HFF-Myc (cell line): ENCODE data around the gene TNIK.

ENCODE experiments used
- DNase-seq: peaks from one replicate; pipeline ENCODE4 v3.0.0-alpha.2; 2011; ENCODE audit warnings: low read depth; ENCODE audit errors: extremely low read depth
- H3K4me3 ChIP-seq: replicated peaks from 2 replicates; pipeline ENCODE4 v1.5.1; 2011; ENCODE audit warnings: low read depth, mild to moderate bottlenecking, control low read depth, low read length
- TF ChIP-seq, protein P1 (sequence below): IDR thresholded peaks from 2 replicates; pipeline ENCODE4 v1.5.1; 2012; ENCODE audit warnings: mild to moderate bottlenecking, low read depth, low read length, control low read depth; ENCODE audit errors: missing control alignments

The TNIK gene

DNA sequence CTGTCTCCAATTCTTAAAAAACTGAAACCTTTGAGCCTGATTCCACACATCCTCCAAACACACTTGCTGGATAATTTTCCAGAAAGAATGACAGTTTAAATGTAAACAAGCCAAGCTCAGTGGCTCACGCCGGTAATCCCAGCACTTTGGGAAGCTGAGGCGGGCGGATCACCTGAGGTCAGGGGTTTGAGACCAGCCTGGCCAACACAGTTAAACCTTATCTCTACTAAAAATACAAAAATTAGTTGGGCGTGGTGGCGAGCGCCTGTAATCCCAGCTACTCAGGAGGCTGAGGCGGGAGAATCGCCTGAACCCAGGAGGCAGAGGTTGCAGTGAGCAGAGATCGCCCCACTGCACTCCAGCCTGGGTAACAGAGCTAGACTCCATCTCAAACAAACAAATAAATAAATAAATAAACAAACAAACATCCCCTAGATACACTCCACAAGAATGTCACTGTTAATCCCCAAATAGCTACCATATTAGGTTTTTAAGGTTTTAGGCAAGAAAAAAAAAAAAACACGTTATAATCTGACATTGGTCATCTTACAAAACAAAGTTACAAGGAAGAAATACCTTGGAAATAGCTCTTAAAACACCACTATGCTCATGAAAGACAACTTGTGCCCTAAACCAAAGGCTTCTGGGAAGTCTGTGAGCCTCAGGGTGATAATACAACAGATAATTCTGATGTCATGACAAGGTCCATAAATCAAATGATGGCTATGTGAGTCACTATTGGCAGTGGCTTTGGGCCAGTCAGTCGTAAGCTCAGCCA lies 13.2 kb downstream of the TNIK start:
- TF ChIP-seq, protein P1, sequence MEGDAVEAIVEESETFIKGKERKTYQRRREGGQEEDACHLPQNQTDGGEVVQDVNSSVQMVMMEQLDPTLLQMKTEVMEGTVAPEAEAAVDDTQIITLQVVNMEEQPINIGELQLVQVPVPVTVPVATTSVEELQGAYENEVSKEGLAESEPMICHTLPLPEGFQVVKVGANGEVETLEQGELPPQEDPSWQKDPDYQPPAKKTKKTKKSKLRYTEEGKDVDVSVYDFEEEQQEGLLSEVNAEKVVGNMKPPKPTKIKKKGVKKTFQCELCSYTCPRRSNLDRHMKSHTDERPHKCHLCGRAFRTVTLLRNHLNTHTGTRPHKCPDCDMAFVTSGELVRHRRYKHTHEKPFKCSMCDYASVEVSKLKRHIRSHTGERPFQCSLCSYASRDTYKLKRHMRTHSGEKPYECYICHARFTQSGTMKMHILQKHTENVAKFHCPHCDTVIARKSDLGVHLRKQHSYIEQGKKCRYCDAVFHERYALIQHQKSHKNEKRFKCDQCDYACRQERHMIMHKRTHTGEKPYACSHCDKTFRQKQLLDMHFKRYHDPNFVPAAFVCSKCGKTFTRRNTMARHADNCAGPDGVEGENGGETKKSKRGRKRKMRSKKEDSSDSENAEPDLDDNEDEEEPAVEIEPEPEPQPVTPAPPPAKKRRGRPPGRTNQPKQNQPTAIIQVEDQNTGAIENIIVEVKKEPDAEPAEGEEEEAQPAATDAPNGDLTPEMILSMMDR: no peak
- peak; percentile 33 for DNase-seq
- H3K4me3 ChIP-seq: no peak overlapping the region

- no peak for DNase-seq
- H3K4me3 ChIP-seq: no peak overlapping the region
- TF ChIP-seq, protein P1: no peak
Observed at GRCh38 chr3:171446301-171446700, 13.9 kb downstream of the TNIK start.

GRCh38 chr3:171445620-171446204 lies 14.5 kb downstream of the TNIK start:
- no peak overlapping the region for H3K4me3 ChIP-seq
- DNase-seq: no peak
- TF ChIP-seq, protein P1: no peak

DNA sequence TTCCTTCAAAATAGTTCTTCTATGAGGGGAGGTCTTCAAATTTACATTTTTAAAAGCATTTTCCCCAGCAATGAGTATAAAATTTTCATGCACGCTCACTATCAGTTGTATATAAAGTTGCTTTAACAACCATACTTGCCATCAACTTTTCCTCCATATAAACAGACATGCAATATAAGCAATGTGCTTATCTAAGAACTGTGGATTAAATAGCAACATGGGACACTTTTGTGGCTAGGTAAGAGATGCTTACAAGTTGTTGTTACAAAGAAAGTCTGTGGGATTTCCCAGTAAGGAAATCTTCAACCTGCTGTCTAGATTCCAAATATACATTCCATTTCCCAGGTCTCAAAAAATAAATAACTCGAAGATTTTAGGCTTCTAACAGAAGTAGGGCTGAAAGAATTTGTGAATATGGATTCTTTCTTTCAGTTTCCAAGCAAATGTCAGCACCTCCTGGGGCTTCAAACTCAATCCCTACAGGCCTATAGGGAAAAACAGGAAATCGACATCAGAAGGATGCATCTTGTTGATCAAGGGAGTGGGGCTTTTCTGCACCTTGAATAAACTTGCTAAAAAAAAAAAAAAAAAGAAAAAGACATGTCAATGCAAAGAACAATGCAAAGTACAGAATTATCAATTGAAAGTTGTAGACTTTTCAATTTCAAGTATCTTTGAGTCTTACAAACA lies 16.1 kb downstream of the TNIK start:
- no peak for DNase-seq
- TF ChIP-seq, protein P1: no peak
- no peak overlapping the region for H3K4me3 ChIP-seq

DNA sequence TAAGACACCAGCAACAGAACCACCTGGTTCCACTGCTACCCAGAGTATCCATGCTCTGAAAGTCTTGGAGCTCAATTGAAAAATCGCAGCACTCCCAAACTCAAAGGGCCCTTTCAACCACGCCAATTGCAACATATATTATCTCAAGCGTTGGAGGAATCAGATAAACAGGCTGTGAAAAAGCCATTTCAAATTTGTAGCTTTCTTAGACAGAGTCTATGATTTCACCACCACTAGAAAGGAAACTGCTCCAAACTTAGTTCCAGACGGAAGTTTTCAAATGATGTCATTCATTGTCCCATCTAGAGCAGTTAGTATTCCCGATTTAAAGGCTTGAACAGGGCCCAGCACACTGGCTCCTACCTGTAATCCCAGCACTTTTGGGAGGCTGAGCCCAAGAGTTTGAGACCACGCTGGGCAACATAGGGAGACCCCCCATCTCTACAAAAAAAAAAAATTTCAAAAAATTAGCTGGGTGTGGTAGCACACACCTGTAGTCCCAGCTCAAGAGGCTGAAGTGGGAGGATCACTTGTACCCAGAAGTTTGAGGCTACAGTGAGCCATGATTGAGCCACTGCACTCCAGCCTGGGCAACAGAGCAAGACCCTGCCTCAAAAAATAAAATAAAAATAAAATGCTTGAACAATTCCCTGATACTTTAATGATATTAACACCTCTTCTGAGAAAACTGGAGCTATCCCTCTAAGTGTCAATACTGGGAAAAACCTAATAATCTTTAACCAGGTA lies 16.8 kb downstream of the TNIK start:
- no peak overlapping the region for H3K4me3 ChIP-seq
- TF ChIP-seq, protein P1: no peak
- DNase-seq: no peak

DNA sequence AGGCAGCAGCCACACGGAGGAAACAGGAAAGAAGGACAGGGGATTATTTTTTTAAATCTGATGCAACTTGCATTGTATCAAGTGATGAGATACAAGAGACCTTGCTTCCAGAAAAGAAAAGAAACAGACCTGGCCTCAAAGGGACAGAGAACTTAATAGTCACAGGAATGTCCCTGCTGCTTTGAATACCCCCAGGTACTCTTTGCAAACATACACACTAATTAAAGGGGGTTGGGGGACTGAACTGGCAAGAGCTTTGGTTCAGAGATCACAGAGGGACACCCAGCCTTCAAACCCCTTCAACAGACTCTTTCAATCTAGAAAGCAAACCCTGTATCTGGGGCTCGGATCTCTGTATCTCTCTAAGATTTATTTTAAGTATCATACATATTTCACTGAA lies 18.0 kb downstream of the TNIK start:
- TF ChIP-seq, protein P1: no peak
- H3K4me3 ChIP-seq: no peak overlapping the region
- DNase-seq: no peak
